Thyroid gland (tissue), 4 donors: Measurements from ENCODE around the gene GUCY1B1. TPM values are rescaled to one million over a fixed set of nuclear protein-coding genes. Genes with fewer than 3 reads are reported as not detected.

Experiments used
- DNase-seq, 2 donors: peaks; one replicate each; pipeline ENCODE4 v3.0.0-alpha.2; 2019
- H3K27ac ChIP-seq, 3 donors: fragments of 200-600 bp; sonication (generic); 1 replicate in 2 of 3; 2 replicates in 1 of 3; pipeline ENCODE4 v1.5.1; 2016 to 2019; ENCODE audit warnings: mild to moderate bottlenecking in 1 of 3, moderate library complexity in 1 of 3
- H3K27me3 ChIP-seq: fragments of 200-600 bp; sonication (generic); one replicate; pipeline ENCODE4 v1.5.1; 2019
- H3K36me3 ChIP-seq, 2 donors: fragments of 200-600 bp; sonication (generic); one replicate each; pipeline ENCODE4 v1.5.1; 2016 to 2019
- H3K4me1 ChIP-seq, 2 donors: fragments of 200-600 bp; sonication (generic); one replicate each; pipeline ENCODE4 v1.5.1; 2017 to 2019
- H3K4me3 ChIP-seq, 3 donors: fragments of 200-600 bp; sonication (generic); replicated peaks in 1 of 3; 1 replicate in 2 of 3; 2 replicates in 1 of 3; pipeline ENCODE4 v1.5.1; 2016; ENCODE audit warnings: mild to moderate bottlenecking in 1 of 3
- H3K9me3 ChIP-seq: fragments of 200-600 bp; sonication (generic); one replicate; pipeline ENCODE4 v1.5.1; 2017
- CTCF ChIP-seq, 6 experiments: fragments of 200-600 bp in 3 of 6; fragments of 450-650 bp in 3 of 6; sonication (generic) in 3 of 6; IDR thresholded peaks; one replicate each; pipeline ENCODE4 v1.5.1; 2016 to 2019; ENCODE audit warnings: antibody characterized with exemption in 6 of 6, mild to moderate bottlenecking in 2 of 6, inconsistent platforms in 1 of 6, moderate library complexity in 1 of 6
- POLR2A ChIP-seq, 2 donors: fragments of 450-650 bp; IDR thresholded peaks; one replicate each; pipeline ENCODE4 v1.6.1; 2017; ENCODE audit warnings: antibody characterized with exemption in 2 of 2, mild to moderate bottlenecking in 2 of 2, moderate library complexity in 1 of 2
- WGBS, 2 donors: methylation state at CpG; one replicate each; pipeline ENCODE4 v1.1.5; 2017; 5-methylcytosine and 5-hydroxymethylcytosine counted together
- intact Hi-C: fragments of 100-400 bp; cut with DNase I; formaldehyde crosslinking; loops from one replicate; pipeline ENCODE4 v1.15.1; 2023
- total RNA-seq, 4 donors: library from RNA; depleted of rRNA; stranded (reverse); fragments of >200 nt; gene quantifications; one replicate each; pipeline ENCODE4 v1.2.3, GENCODE V29; 2016

The GUCY1B1 gene
- total RNA-seq, 4 donors from 2014 or later = 5.0 to 11.3 (median 7.3) TPM

DNA sequence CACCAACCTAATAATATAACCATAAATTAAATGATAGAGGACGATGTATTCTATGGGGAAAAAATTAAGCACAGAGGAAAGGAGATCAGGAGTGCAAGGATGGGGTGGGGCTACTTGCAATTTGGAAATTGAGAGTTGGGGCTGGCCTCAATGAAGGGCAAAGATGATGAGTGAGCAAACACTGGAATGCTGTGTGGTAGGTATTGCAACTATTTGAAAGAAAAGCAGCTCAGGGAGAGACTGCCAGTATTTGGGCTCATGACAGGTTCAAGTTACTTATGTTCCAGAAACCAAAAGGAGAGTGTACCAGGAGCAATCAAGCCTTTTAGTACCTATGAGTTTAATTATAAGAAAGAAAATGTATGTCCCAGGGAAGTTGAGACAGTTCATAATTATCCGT, 59.8 kb downstream of the GUCY1B1 start:
- no peaks in the 10 kb centered on the region for H3K4me1 ChIP-seq
- H3K27ac ChIP-seq = no peak overlapping the region
- H3K27me3 ChIP-seq = no peaks in the 10 kb centered on the region
- DNase-seq = no peak
- WGBS, 2 donors = 88 to 90% methylated on average over 2 of the region's 2 CpGs
- TF ChIP-seq POLR2A (IDR thresholded peaks at IDR 0.05) = no peak
- no peak for TF ChIP-seq CTCF (IDR thresholded peaks at IDR 0.05)
- no peaks in the 10 kb centered on the region for H3K9me3 ChIP-seq
- intact Hi-C loops = loop anchor here (10.0 kb wide), 1 partner anchor 136 kb away; the partner anchor contains the start of gene CTSO
- H3K4me3 ChIP-seq = no peak overlapping the region
- H3K36me3 ChIP-seq = no peaks in the 10 kb centered on the region

- Histone ChIP-seq H3K36me3 (no peaks in the 10 kb centered on the region), H3K9me3 (no peaks in the 10 kb centered on the region), H3K27ac (no peak overlapping the region), H3K4me1 (no peaks in the 10 kb centered on the region), H3K27me3 (no peaks in the 10 kb centered on the region), H3K4me3 (no peak overlapping the region)
- WGBS, 2 donors = 29 to 84% methylated on average over 1 of the region's 1 CpG
- DNase-seq = no peak
- intact Hi-C loops = loop anchor here (10.0 kb wide), 1 partner anchor 136 kb away; the partner anchor contains the start of gene CTSO
- TF ChIP-seq CTCF (IDR thresholded peaks at IDR 0.05) (no peak), POLR2A (IDR thresholded peaks at IDR 0.05) (no peak)
Observed at GRCh38 chr4:155819066-155819465, 60.2 kb downstream of the GUCY1B1 start.

- DNase-seq = no peak
- H3K36me3 ChIP-seq = no peaks in the 10 kb centered on the region
Observed at GRCh38 chr4:155820887-155821518, 62.2 kb downstream of the GUCY1B1 start.

DNA sequence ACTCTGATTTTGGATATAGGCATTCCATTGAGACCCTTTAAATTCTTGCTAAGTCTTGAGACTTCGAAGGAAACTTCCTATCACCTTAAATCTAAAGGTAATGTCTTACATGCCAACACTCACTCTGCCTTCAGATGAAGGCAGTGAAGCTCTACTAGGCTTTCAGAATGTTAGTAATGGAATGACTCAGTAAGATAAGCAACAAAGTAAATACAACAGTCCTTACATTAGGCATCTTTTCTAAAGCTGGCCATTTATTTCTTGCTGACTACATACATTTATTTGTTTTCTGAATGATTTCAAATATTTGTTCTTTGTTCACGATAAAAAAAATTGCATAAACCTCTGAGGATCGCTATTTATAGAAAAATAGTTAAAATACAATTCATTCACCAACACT, 63.8 kb downstream of the GUCY1B1 start:
- 67 to 69% methylated on average over 3 of the region's 3 CpGs for WGBS, 2 donors
- no peak overlapping the region for H3K27ac ChIP-seq
- intact Hi-C loops = no loop called here
- TF ChIP-seq CTCF (IDR thresholded peaks at IDR 0.05) = no peak
- no peak for TF ChIP-seq POLR2A (IDR thresholded peaks at IDR 0.05)
- no peaks in the 10 kb centered on the region for H3K36me3 ChIP-seq
- H3K4me1 ChIP-seq = no peaks in the 10 kb centered on the region
- no peak for DNase-seq
- H3K27me3 ChIP-seq = no peaks in the 10 kb centered on the region
- no peak overlapping the region for H3K4me3 ChIP-seq
- H3K9me3 ChIP-seq = no peaks in the 10 kb centered on the region

More at GRCh38 chr4:155820887-155821518, 62.2 kb downstream of the GUCY1B1 start:
- no peaks in the 10 kb centered on the region for H3K27me3 ChIP-seq
- TF ChIP-seq POLR2A (IDR thresholded peaks at IDR 0.05) (no peak), CTCF (IDR thresholded peaks at IDR 0.05) (no peak)
- H3K9me3 ChIP-seq = no peaks in the 10 kb centered on the region
- no peaks in the 10 kb centered on the region for H3K4me1 ChIP-seq
- intact Hi-C loops = no loop called here
- no peak overlapping the region for H3K4me3 ChIP-seq
- no peak overlapping the region for H3K27ac ChIP-seq
- WGBS, 2 donors = 85 to 91% methylated on average over 4 of the region's 4 CpGs

DNA sequence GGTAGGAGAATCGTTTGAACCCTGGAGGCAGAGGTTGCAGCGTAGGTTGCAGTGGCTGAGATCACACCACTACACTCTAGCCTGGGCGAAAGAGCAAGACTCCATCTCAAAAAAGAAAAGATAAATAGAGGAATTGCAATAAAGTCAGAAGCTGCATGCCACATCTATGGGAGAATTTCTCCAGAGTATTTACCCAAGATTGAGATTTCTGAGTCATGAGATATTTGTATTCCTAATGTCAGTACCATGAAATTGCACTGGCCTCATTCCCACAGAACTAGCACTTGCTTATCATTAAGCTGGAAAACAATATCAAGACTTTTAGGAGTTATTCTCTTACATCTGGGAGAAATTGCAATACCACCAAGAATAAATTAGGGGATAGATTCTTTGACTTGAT, 69.8 kb downstream of the GUCY1B1 start:
- DNase-seq = no peak
- no peaks in the 10 kb centered on the region for H3K9me3 ChIP-seq

More for the DNA sequence above, 69.8 kb downstream of the GUCY1B1 start:
- Histone ChIP-seq H3K27me3 (no peaks in the 10 kb centered on the region), H3K4me1 (no peaks in the 10 kb centered on the region), H3K4me3 (no peak overlapping the region), H3K27ac (no peak overlapping the region), H3K36me3 (no peaks in the 10 kb centered on the region)
- TF ChIP-seq POLR2A (IDR thresholded peaks at IDR 0.05) (no peak), CTCF (IDR thresholded peaks at IDR 0.05) (no peak)
- intact Hi-C loops = no loop called here
- WGBS, 2 donors = 93 to 94% methylated on average over 3 of the region's 3 CpGs
